Hepatocyte (in vitro differentiated cells): ENCODE measurements around the gene BPI. TPM values are rescaled to one million over a fixed set of nuclear protein-coding genes. Genes with fewer than 3 reads are reported as not detected.

Experiments
- DNase-seq: peaks from one replicate; pipeline ENCODE4 v3.0.0-alpha.2; 2016; ENCODE audit warnings: low spot score
- H2AFZ ChIP-seq: fragments of 200-600 bp; sonication (generic); 2 replicates; pipeline ENCODE4 v1.6.0; 2016; ENCODE audit warnings: antibody characterized with exemption, mild to moderate bottlenecking
- H3K27ac ChIP-seq: fragments of 200-600 bp; sonication (generic); 2 replicates; pipeline ENCODE4 v1.5.1; 2016; ENCODE audit warnings: mild to moderate bottlenecking
- H3K27me3 ChIP-seq: fragments of 200-600 bp; sonication (generic); 2 replicates; pipeline ENCODE4 v1.6.1; 2016
- H3K36me3 ChIP-seq: fragments of 200-600 bp; sonication (generic); replicated peaks from 2 replicates; pipeline ENCODE4 v1.5.1; 2016; ENCODE audit warnings: low read depth; ENCODE audit not compliant: insufficient read depth
- H3K4me1 ChIP-seq: fragments of 200-600 bp; sonication (generic); 2 replicates; pipeline ENCODE4 v1.5.1; 2016; ENCODE audit warnings: mild to moderate bottlenecking, moderate library complexity; ENCODE audit not compliant: insufficient read depth
- H3K4me2 ChIP-seq: fragments of 200-600 bp; sonication (generic); 2 replicates; pipeline ENCODE4 v1.6.0; 2016
- H3K4me3 ChIP-seq: fragments of 200-600 bp; sonication (generic); 2 replicates; pipeline ENCODE4 v1.5.1; 2016; ENCODE audit warnings: mild to moderate bottlenecking
- H3K79me2 ChIP-seq: fragments of 200-600 bp; sonication (generic); 2 replicates; pipeline ENCODE4 v1.6.0; 2017; ENCODE audit warnings: mild to moderate bottlenecking
- H3K9me2 ChIP-seq: fragments of 200-600 bp; sonication (generic); replicated peaks from 2 replicates; pipeline ENCODE4 v1.6.0; 2017; ENCODE audit warnings: mild to moderate bottlenecking; ENCODE audit not compliant: insufficient read depth
- H3K9me3 ChIP-seq: fragments of 200-600 bp; sonication (generic); 2 replicates; pipeline ENCODE4 v1.5.1; 2016; ENCODE audit warnings: low read depth, mild to moderate bottlenecking
- H4K20me1 ChIP-seq: fragments of 200-600 bp; sonication (generic); 2 replicates; pipeline ENCODE4 v1.6.0; 2016; ENCODE audit warnings: mild to moderate bottlenecking; ENCODE audit not compliant: insufficient read depth, poor library complexity, severe bottlenecking
- CTCF ChIP-seq: fragments of 200-600 bp; sonication (generic); IDR thresholded peaks from 2 replicates; pipeline ENCODE4 v1.5.1; 2016; ENCODE audit warnings: antibody characterized with exemption, mild to moderate bottlenecking; ENCODE audit not compliant: poor library complexity
- EZH2 ChIP-seq: fragments of 200-600 bp; sonication (generic); IDR thresholded peaks from 2 replicates; pipeline ENCODE4 v1.6.1; 2016; ENCODE audit warnings: antibody characterized with exemption, mild to moderate bottlenecking, borderline replicate concordance
- EZH2phosphoT487 ChIP-seq: fragments of 200-600 bp; sonication (generic); IDR thresholded peaks from one replicate; pipeline ENCODE4 v1.6.1; 2018; ENCODE audit warnings: antibody characterized with exemption, mild to moderate bottlenecking, low read depth, moderate library complexity; ENCODE audit not compliant: unreplicated experiment, severe bottlenecking
- WGBS: methylation state at CpG from one replicate; pipeline ENCODE4 v1.1.6; 2016; ENCODE audit warnings: low lambda C conversion rate; ENCODE audit errors: missing lambda C conversion rate; 5-methylcytosine and 5-hydroxymethylcytosine counted together
- polyA plus RNA-seq: library from polyadenylated mRNA; unstranded; fragments of >200 nt; fragmentation: Nextera tagmentation; extraction: Ambion mirVana; gene quantifications from 2 replicates; pipeline ENCODE4 v1.2.1, GENCODE V29; 2016
- total RNA-seq: library from RNA; depleted of rRNA; stranded (reverse); fragments of >200 nt; gene quantifications from 2 replicates; pipeline ENCODE4 v1.2.3, GENCODE V29; 2014

BPI gene
- total and polyA plus RNA-seq, 2 experiments from 2014 or later: 0.63 to 0.66 TPM

- Histone ChIP-seq H3K4me1 (no peaks in the 10 kb centered on the region), H2AFZ (no peak overlapping the region), H3K27me3 (no peaks in the 10 kb centered on the region), H3K9me2 (no peaks in the 10 kb centered on the region), H3K4me2 (no peak overlapping the region), H3K27ac (no peak overlapping the region), H3K9me3 (no peaks in the 10 kb centered on the region), H3K4me3 (no peak overlapping the region), H3K79me2 (no peaks in the 10 kb centered on the region), H4K20me1 (no peaks in the 10 kb centered on the region), H3K36me3 (no peaks in the 10 kb centered on the region)
- WGBS: 66% methylated on average over 7 of the region's 7 CpGs
- DNase-seq: no peak
- TF ChIP-seq EZH2 (no peak), CTCF (no peak), EZH2phosphoT487 (no peak)
Measured at GRCh38 chr20:38353316-38353715, 49.4 kb downstream of the BPI start.

- Histone ChIP-seq H2AFZ (no peak overlapping the region), H3K4me2 (no peak overlapping the region), H3K4me3 (no peak overlapping the region), H4K20me1 (no peaks in the 10 kb centered on the region), H3K27me3 (no peaks in the 10 kb centered on the region), H3K79me2 (no peaks in the 10 kb centered on the region), H3K36me3 (no peaks in the 10 kb centered on the region), H3K9me3 (no peaks in the 10 kb centered on the region), H3K27ac (no peak overlapping the region), H3K9me2 (no peaks in the 10 kb centered on the region), H3K4me1 (no peaks in the 10 kb centered on the region)
- WGBS: 98% methylated on average over 10 of the region's 10 CpGs
- no peak for TF ChIP-seq EZH2phosphoT487
- TF ChIP-seq CTCF: no peak
- no peak for TF ChIP-seq EZH2
- no peak for DNase-seq
Measured at GRCh38 chr20:38354227-38354626, 50.3 kb downstream of the BPI start.

- Histone ChIP-seq H3K9me3 (no peaks in the 10 kb centered on the region), H3K4me1 (no peaks in the 10 kb centered on the region), H3K27ac (no peak overlapping the region), H3K4me2 (no peak overlapping the region), H2AFZ (no peak overlapping the region), H3K4me3 (no peak overlapping the region), H3K27me3 (no peaks in the 10 kb centered on the region), H3K79me2 (no peaks in the 10 kb centered on the region), H4K20me1 (no peaks in the 10 kb centered on the region), H3K9me2 (no peaks in the 10 kb centered on the region), H3K36me3 (no peaks in the 10 kb centered on the region)
- 82% methylated on average over 18 of the region's 18 CpGs for WGBS
- DNase-seq: no peak
- TF ChIP-seq EZH2phosphoT487: no peak
Measured at GRCh38 chr20:38355161-38356012, 51.4 kb downstream of the BPI start.

- Histone ChIP-seq H2AFZ (no peak overlapping the region), H3K4me2 (no peak overlapping the region), H3K79me2 (no peaks in the 10 kb centered on the region), H4K20me1 (no peaks in the 10 kb centered on the region), H3K36me3 (no peaks in the 10 kb centered on the region), H3K4me3 (no peak overlapping the region), H3K9me2 (no peaks in the 10 kb centered on the region), H3K9me3 (no peaks in the 10 kb centered on the region), H3K4me1 (no peaks in the 10 kb centered on the region), H3K27me3 (no peaks in the 10 kb centered on the region), H3K27ac (no peak overlapping the region)
- DNase-seq: no peak
- TF ChIP-seq EZH2 (no peak), CTCF (no peak), EZH2phosphoT487 (no peak)
- 85% methylated on average over 7 of the region's 7 CpGs for WGBS
Measured at GRCh38 chr20:38357653-38358207, 53.8 kb downstream of the BPI start.
